OCI-LY7 (cell line): ENCODE results near the gene RMI2.

ENCODE experiments used
- EZH2phosphoT487 ChIP-seq: fragments of 200-600 bp; sonication (generic); IDR thresholded peaks from 2 replicates; pipeline ENCODE4 v1.6.1; 2018; ENCODE audit warnings: low read depth, borderline replicate concordance, mild to moderate bottlenecking, mixed run types, antibody characterized with exemption, low read length, moderate library complexity, mixed read lengths
- TF ChIP-seq, protein P1 (sequence below): fragments of 200-600 bp; sonication (generic); conservative IDR thresholded peaks from 2 replicates; pipeline ENCODE4 v1.5.1; 2014; ENCODE audit warnings: mild to moderate bottlenecking, antibody characterized with exemption, low read length, moderate library complexity, mixed read lengths

DNA sequence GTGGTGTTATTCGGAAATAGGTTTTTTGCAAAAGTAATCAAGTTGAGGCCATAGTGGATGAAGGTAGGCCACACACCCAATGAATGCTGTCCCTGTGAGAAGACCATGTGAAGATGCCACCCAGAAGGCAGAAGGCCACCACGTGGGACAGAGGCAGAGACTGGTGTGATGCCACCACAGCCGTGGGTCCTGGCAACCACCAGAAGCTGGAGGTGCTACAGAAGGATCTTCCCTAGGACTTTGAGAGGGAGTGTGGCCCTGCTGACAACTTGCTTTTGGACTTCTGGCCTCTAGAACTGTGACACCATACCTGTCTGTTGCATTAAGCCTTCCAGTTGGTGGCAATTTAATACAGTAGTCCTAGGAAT lies 49.3 kb downstream of the RMI2 start:
- TF ChIP-seq, protein P1, sequence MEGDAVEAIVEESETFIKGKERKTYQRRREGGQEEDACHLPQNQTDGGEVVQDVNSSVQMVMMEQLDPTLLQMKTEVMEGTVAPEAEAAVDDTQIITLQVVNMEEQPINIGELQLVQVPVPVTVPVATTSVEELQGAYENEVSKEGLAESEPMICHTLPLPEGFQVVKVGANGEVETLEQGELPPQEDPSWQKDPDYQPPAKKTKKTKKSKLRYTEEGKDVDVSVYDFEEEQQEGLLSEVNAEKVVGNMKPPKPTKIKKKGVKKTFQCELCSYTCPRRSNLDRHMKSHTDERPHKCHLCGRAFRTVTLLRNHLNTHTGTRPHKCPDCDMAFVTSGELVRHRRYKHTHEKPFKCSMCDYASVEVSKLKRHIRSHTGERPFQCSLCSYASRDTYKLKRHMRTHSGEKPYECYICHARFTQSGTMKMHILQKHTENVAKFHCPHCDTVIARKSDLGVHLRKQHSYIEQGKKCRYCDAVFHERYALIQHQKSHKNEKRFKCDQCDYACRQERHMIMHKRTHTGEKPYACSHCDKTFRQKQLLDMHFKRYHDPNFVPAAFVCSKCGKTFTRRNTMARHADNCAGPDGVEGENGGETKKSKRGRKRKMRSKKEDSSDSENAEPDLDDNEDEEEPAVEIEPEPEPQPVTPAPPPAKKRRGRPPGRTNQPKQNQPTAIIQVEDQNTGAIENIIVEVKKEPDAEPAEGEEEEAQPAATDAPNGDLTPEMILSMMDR, result no peak
- no peak for TF ChIP-seq EZH2phosphoT487
